ENCODE measurements around the gene MTM1. TPM values are rescaled to one million over a fixed set of nuclear protein-coding genes. Genes with fewer than 3 reads are reported as not detected.

MTM1 gene
- total RNA-seq (2014; rRNA removed; shearing (Covaris generic)), result 4.3 and 10.1 TPM in 2 replicates

DNA sequence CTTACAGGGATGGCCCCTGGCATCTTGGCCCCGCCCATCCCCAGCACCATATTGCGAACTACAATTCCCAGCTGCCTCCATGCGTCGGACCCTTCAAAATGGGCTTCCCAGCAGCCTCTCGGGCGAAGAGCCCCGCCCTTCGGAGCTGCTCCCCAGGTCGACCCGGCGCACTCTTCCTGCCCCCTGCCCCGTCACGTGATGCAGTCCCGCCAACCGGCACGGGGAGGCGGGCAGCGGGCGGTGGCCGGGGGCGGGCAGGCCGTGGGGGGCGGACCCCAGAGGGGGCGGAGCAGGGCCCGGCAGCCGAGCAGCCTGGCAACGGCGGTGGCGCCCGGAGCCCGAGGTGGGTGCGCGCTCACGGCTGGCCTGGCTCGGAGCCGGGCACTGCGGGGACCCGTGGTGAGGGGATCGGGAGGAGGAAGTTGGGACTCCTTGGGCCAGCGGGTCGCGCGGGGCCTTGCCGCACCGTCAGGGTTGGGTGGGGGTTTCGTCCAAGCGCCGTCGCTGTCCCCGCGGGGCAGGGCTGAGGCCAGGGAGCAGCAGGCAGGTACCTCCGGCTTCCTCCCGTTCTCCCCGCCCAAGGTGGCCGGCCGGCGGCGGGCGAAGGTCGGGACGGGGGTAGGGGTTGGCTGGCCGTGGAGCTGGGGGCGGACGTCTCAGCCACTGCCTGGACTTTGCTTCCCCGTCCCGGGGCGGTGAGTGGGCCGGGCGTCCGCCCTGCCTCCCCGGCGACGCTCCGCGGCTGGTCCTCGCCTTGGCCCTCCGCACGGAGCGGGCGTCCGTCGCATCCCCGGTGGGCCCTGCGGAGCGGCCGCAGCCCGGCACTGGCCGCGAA is at the start of gene MTM1:
Gene MTM1, plus strand, starts transcription at position 302 of the 835 bp plus-strand sequence. CDS start 23,994 bp downstream, outside the sequence.
- peak; percentile 95 for DNase-seq (ENCODE audit: low read depth)

DNA sequence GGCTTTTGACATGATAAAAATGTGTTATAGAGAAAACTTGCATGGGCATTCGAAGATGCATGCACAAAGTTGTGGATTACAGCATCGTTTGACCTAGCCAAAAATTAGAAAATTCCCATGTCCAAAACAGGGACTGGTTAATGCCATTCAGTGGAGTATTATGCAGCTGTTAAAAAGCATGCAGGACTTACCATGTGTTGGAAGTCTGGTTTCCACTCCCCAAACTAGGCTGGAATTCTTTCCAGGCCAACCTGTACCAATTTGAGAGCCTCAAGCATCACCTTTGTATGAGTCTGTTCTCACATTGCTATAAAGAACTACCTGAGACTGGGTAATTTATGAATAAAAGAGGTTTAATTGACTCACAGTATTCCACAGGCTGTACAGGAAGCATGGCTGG is 45.9 kb upstream of the MTM1 start:
- DNase-seq (ENCODE audit: low read depth), result no peak

GRCh38 chrX:150525061-150525919 is 43.1 kb upstream of the MTM1 start:
- no peak for DNase-seq (ENCODE audit: low read depth)

DNA sequence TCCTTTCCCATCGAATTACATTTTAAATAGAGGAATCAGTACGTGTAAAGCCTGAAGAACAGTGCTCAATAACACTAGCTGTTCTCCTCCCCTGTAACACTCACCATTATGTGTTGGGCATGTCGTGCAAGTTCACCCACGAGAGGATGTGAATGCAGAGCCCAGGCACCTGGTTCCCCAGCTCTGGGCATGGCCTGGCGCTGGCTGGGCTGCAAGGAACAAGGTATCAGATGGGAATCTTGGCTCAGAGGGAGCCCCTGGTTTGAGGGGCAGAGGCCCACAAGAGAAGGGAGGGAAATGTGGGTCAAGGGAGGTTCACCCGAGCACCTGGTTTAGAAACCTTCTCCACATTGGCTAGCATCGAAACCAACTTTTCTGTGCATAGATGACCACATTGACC is 41.7 kb upstream of the MTM1 start:
- DNase-seq (ENCODE audit: low read depth), result no peak

DNA sequence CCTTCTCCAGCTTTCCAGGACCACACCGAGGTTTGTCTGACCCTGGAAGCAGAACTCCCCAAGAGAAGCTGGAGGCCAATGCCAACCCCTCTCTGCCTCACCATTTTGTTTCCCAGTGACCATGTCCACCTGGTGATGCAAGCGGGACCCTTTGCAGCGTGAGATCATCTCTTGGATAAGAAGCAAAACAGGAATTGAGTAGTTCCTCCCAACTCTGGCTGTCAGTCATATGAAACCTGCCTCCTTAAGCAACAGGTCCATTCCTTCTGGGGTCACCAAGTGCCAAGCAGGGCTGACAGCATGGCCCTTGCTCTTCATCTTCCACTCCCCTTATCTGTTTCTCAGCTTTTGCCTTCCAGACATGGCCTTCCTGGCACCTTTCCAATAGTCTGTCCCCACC is 41.3 kb upstream of the MTM1 start:
- DNase-seq (ENCODE audit: low read depth), result no peak

DNA sequence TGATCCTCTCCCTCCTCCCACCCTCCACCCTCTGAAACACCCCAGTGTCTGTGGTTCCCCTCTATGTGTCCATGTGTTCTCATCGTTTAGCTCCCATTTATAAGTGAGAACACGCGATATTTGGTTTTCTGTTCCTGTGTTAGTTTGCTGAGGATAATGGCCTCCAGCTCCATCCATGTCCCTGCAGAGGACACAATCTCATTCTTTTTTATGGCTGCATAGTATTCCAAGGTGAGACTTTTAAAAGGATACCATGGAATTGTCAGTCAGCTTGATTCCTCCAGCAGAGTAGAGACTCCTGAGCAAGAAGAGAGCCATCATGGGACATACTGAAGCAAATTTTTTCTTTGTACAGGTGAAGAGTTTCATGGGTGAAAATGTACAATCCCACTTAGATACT is 38.8 kb upstream of the MTM1 start:
- no peak for DNase-seq (ENCODE audit: low read depth)

DNA sequence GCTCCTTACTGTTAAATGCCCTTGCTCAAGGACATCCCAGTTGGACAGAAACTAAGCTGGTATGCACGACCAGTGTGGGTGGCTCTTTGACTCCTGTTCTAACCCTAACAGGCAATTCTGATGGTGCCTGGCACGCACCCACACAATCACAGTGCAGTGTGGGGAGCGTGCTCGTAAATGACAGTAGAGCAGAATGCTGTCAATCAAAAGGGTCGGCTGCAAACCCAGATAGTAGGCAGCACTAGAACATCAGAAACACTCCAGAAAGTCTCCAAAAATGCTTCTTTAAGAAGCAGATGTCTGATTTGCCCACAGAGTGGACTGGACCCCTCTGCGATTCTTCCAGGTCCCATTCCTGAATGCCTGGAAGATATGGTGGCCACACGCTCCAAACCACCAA is 37.6 kb upstream of the MTM1 start:
- no peak for DNase-seq (ENCODE audit: low read depth)

DNA sequence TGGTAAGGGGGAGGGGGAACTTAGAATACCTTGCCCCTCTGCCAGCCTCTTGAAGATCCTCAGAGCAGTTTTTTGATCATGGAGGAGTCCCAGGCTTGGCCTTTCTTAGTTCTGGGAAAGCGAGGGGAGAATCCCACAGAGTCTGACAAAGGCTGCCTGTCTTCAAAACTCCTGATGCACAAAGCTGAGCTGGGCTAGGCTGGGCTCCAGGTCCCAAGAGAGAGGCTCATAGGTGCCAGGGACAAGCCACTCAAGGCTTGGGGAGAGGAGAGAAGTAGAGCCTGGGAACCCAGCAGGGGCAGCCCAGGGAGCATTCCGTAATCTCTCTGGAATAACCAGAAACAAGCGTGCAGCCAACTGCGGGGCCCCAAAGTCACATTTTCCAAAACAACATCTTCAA is 37.0 kb upstream of the MTM1 start:
- DNase-seq (ENCODE audit: low read depth), result no peak

DNA sequence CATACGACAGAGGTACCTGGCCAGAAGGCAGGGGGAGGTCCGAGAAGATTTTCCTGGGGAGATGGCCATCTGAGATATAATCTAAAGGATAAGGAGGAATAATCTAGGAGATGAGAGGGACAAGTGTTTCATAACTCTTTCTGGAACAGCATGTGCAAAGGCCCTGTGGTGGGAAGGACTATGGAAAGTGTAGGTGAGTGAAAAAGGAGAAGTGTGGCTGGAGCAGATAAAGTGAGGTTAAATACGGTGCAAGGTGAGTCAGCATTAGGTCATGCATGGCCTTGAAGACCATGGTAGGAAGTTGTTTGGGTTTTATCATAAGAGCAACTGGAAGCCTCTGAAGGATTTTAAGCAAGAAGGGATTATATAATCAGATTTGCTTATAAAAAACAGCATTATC is 34.6 kb upstream of the MTM1 start:
- no peak for DNase-seq (ENCODE audit: low read depth)

- DNase-seq (ENCODE audit: low read depth), result no peak
These were observed 31.8 kb upstream of the MTM1 start for GRCh38 chrX:150536455-150537116.

DNA sequence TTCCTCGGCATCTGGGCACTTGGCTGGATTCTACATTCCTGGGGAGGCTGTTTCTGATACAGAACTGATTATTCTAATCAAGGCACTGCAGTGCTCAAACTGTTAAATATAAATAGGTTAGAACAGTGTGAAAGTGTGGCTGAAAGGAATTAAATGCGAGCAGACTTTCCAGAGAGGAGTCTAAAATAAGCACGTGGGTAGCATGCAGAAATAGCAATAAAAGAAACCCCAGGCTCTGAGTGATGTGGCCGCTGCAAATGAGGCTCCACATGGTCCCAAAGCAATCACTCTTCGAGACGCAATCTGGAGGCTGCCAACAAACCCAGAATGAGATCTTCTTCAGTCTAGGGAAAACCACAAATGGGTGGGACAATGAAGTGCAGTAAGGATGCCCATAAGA is 30.6 kb upstream of the MTM1 start:
- no peak for DNase-seq (ENCODE audit: low read depth)

DNA sequence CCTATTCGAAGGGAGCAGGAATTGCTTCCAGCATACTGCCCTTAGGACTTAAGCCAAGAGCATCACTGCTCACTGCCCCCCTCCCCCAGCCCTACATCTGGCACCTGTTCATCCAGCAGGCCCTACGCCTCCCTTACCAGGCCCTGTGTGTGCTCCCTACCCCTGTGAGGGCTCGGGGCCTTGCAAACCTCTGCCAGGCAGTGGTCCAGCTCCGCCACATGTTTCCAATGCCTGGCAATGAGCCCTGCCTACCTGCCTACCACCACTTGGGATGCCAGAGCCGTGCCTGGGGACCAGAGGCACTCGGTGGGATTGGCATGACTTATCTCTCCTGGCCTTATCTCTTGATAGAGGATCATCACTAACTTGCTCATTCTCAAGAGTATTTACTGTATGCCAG is 27.5 kb upstream of the MTM1 start:
- no peak for DNase-seq (ENCODE audit: low read depth)

- no peak for DNase-seq (ENCODE audit: low read depth)
These were observed 25.6 kb upstream of the MTM1 start for GRCh38 chrX:150542846-150543229.

DNA sequence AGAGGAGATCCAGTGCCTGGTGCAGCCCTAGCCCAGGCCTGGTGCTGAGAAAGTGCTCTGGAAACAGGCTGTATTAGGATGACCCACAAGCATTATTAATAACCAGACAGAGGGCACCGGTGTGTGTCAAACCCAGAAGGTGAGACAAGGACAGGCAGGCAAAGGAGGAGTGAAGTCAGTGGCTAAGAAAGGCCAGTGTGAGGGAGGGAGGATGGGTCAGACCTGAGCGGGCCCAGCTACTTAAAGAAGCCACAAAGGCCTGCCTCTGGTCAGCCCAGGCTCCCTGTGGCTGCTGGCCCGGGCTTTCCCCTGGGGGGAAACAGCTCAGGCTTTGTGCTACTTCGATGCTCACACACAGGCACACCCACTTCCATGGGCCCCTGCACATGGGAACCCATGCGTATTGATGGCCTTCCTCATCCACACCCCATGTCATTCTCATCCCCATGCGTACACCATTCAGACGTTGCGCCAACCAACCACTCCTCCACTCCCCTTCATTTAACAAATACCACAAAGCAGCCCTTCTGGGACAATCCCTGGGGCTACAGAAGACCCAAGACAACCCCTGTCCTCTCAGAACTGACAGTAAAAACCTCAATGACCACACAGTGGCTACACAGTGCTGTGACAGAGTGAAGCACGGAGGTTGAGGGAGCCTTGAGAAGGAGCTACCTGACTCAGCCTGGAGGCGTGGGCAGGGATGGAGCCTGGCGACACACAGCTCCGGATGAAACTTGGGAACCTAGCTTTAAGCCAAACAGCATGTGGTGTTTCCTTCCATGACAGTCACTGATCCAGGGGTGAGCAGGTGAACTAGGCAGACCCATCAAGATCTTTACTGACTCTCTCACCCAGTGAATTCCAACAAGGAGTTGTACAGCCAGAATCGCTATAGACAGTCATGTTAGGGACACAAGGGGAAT is 24.9 kb upstream of the MTM1 start:
- no peak for DNase-seq (ENCODE audit: low read depth)

DNA sequence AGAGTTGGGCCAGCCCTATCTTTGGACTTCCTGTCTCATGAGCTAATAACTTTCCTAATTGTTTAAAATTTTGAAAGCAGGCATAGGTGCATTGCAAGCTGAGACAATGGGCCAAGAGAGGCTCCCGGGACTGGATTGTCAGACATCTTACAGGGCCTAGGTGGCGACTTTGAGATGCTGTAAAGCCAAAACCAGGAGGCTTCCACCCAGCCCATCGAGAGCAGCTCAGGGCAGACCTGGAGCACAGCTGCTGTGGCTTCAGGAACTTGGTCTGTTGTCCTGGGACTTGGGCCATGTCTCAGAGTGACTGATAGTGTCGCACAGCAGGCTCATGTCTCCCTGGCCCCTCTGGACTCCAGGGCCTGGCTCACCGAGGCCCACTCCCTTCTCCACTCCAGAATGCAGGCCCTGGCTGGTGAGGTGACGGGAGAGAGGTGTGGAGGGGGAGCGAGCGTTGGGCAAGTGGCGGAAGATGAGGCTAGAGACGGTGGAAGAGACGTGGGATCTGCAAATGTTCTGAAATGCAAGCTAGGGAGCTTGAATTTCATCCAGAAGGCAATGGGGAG is 24.1 kb upstream of the MTM1 start:
- DNase-seq (ENCODE audit: low read depth), result no peak

GRCh38 chrX:150544835-150545770 is 23.3 kb upstream of the MTM1 start:
- DNase-seq (ENCODE audit: low read depth), result no peak

- DNase-seq (ENCODE audit: low read depth), result no peak
These were observed 21.7 kb upstream of the MTM1 start for GRCh38 chrX:150546711-150547153.

GRCh38 chrX:150547375-150548115 is 20.9 kb upstream of the MTM1 start:
- peak; percentile 47 for DNase-seq (ENCODE audit: low read depth)

GRCh38 chrX:150548251-150548650 is 20.2 kb upstream of the MTM1 start:
- no peak for DNase-seq (ENCODE audit: low read depth)
